MM.1S (cell line): ENCODE measurements around the gene ASNS.

Source experiments
- DNase-seq: peaks from one replicate; pipeline ENCODE4 v3.0.0-alpha.2; 2015
- H2AFZ ChIP-seq: fragments of 300-600 bp; sonication (generic); 2 replicates; pipeline ENCODE4 v1.6.0; 2016; ENCODE audit warnings: antibody characterized with exemption, low read length
- H3F3A ChIP-seq: fragments of 300-600 bp; sonication (generic); 2 replicates; pipeline ENCODE4 v1.6.1; 2016; ENCODE audit warnings: mild to moderate bottlenecking, antibody characterized with exemption, low read length, moderate library complexity, mixed read lengths; ENCODE audit not compliant: insufficient read depth
- H3K27ac ChIP-seq: fragments of 300-600 bp; sonication (generic); 2 replicates; pipeline ENCODE4 v1.5.1; 2016; ENCODE audit warnings: mild to moderate bottlenecking, low read length
- H3K27me3 ChIP-seq: fragments of 300-600 bp; sonication (generic); replicated peaks from 2 replicates; pipeline ENCODE4 v1.6.0; 2016; ENCODE audit warnings: low read length; ENCODE audit not compliant: insufficient read depth
- H3K36me3 ChIP-seq: fragments of 300-600 bp; sonication (generic); replicated peaks from 2 replicates; pipeline ENCODE4 v1.6.1; 2016; ENCODE audit warnings: mild to moderate bottlenecking, low read length, mixed read lengths; ENCODE audit not compliant: insufficient read depth
- H3K4me1 ChIP-seq: fragments of 300-600 bp; sonication (generic); 2 replicates; pipeline ENCODE4 v1.6.1; 2016; ENCODE audit warnings: low read length, mixed read lengths
- H3K4me2 ChIP-seq: fragments of 300-600 bp; sonication (generic); 2 replicates; pipeline ENCODE4 v1.6.0; 2016; ENCODE audit warnings: low read depth, low read length
- H3K4me3 ChIP-seq: fragments of 300-600 bp; sonication (generic); 2 replicates; pipeline ENCODE4 v1.5.1; 2016; ENCODE audit warnings: low read length, mixed read lengths
- H3K79me2 ChIP-seq: fragments of 300-600 bp; sonication (generic); 2 replicates; pipeline ENCODE4 v1.6.1; 2016; ENCODE audit warnings: mixed run types, low read length, mixed read lengths
- H3K9ac ChIP-seq: fragments of 300-600 bp; sonication (generic); 2 replicates; pipeline ENCODE4 v1.6.1; 2016; ENCODE audit warnings: low read length, mixed read lengths
- H3K9me2 ChIP-seq: fragments of 300-600 bp; sonication (generic); replicated peaks from 2 replicates; pipeline ENCODE4 v1.6.1; 2016; ENCODE audit warnings: mild to moderate bottlenecking, low read length, mixed read lengths; ENCODE audit not compliant: insufficient read depth
- H3K9me3 ChIP-seq: fragments of 300-600 bp; sonication (generic); replicated peaks from 2 replicates; pipeline ENCODE4 v1.6.1; 2016; ENCODE audit warnings: mild to moderate bottlenecking, low read length, mixed read lengths; ENCODE audit not compliant: insufficient read depth
- H4K20me1 ChIP-seq: fragments of 300-600 bp; sonication (generic); 2 replicates; pipeline ENCODE4 v1.6.1; 2016; ENCODE audit warnings: mild to moderate bottlenecking, low read length, moderate library complexity, mixed read lengths; ENCODE audit not compliant: insufficient read depth
- CTCF ChIP-seq: fragments of 300-600 bp; sonication (generic); IDR thresholded peaks from 2 replicates; pipeline ENCODE4 v1.5.1; 2016; ENCODE audit warnings: antibody characterized with exemption, low read length, mixed read lengths
- EZH2 ChIP-seq: fragments of 300-600 bp; sonication (generic); optimal IDR thresholded peaks from 2 replicates; pipeline ENCODE3; 2017; ENCODE audit warnings: low read depth, mild to moderate bottlenecking, antibody characterized with exemption, low read length, mixed read lengths
- EZH2phosphoT487 ChIP-seq: fragments of 300-600 bp; sonication (generic); IDR thresholded peaks from 2 replicates; pipeline ENCODE4 v1.6.1; 2018; ENCODE audit warnings: antibody characterized with exemption, low read length

Gene ASNS

GRCh38 chr7:97835296-97836138 lies 36.7 kb downstream of the ASNS start:
- no peaks in the 10 kb centered on the region for H3K9me2 ChIP-seq
- H3K9me3 ChIP-seq, result no peaks in the 10 kb centered on the region
- no peaks in the 10 kb centered on the region for H3K79me2 ChIP-seq
- H3K4me2 ChIP-seq, result no peak overlapping the region
- H3K4me3 ChIP-seq, result no peak overlapping the region
- no peak for TF ChIP-seq EZH2
- TF ChIP-seq CTCF, result peak; percentile 68
- no peaks in the 10 kb centered on the region for H3F3A ChIP-seq
- no peak overlapping the region for H3K27ac ChIP-seq
- DNase-seq, result peak; percentile 71
- H3K4me1 ChIP-seq, result no peaks in the 10 kb centered on the region
- H2AFZ ChIP-seq, result no peak overlapping the region; the same call in 1 of the 2 replicates
- no peaks in the 10 kb centered on the region for H3K36me3 ChIP-seq
- no peak overlapping the region for H3K9ac ChIP-seq
- H4K20me1 ChIP-seq, result no peaks in the 10 kb centered on the region
- H3K27me3 ChIP-seq, result no peaks in the 10 kb centered on the region

- no peaks in the 10 kb centered on the region for H3K9me2 ChIP-seq
- H3K9ac ChIP-seq, result no peak overlapping the region
- no peak for DNase-seq
- H3K4me1 ChIP-seq, result no peaks in the 10 kb centered on the region
- no peaks in the 10 kb centered on the region for H4K20me1 ChIP-seq
- no peak overlapping the region for H3K4me3 ChIP-seq
- no peak for TF ChIP-seq EZH2phosphoT487
- TF ChIP-seq CTCF, result peak; percentile 16; the same call in 1 of the 2 replicates
- H2AFZ ChIP-seq, result no peak overlapping the region
- no peaks in the 10 kb centered on the region for H3K36me3 ChIP-seq
- H3K79me2 ChIP-seq, result no peaks in the 10 kb centered on the region
- no peak overlapping the region for H3K4me2 ChIP-seq
- H3F3A ChIP-seq, result no peaks in the 10 kb centered on the region
- no peak overlapping the region for H3K27ac ChIP-seq
- no peaks in the 10 kb centered on the region for H3K27me3 ChIP-seq
- H3K9me3 ChIP-seq, result no peaks in the 10 kb centered on the region
These were observed 53.0 kb downstream of the ASNS start for GRCh38 chr7:97819161-97819560.

GRCh38 chr7:97818066-97818663 lies 54.0 kb downstream of the ASNS start:
- Histone ChIP-seq H3K9me3 (no peaks in the 10 kb centered on the region), H4K20me1 (no peaks in the 10 kb centered on the region), H3K4me3 (no peak overlapping the region), H3K4me1 (no peaks in the 10 kb centered on the region), H3F3A (no peaks in the 10 kb centered on the region), H3K79me2 (no peaks in the 10 kb centered on the region), H3K27me3 (no peaks in the 10 kb centered on the region), H2AFZ (no peak overlapping the region), H3K4me2 (no peak overlapping the region), H3K27ac (no peak overlapping the region), H3K9ac (no peak overlapping the region), H3K9me2 (no peaks in the 10 kb centered on the region), H3K36me3 (no peaks in the 10 kb centered on the region)
- no peak for TF ChIP-seq EZH2phosphoT487
- no peak for TF ChIP-seq CTCF
- no peak for TF ChIP-seq EZH2
- no peak for DNase-seq
